ENCODE measurements around the gene SPRR2G.
"Not testable (repeated sequence)": the region's sequence is repeated elsewhere in the genome, so short reads cannot be mapped to it uniquely, and the experiment has no call there.

The SPRR2G gene

GRCh38 chr1:153112454-153112853 lies 38.2 kb downstream of the SPRR2G start:
- not testable (repeated sequence) for DNase-seq

DNA sequence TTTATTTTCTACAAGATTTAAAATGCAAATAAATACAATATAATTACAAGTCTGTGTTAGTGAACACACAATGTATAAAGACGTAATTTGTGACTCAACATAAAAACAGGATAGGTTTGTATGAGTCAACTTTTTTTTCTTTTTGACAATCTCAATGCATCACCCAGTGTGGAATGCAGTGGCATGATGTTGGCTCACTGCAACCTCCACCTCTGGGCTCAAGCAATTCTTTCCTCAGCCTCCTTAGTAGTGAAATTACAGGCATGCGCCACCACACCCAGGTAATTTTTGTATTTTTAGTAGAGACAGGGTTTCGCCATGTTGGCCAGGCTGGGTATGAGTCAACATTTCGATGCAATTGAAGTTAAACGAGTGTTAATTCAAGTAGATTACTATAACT lies 50.4 kb downstream of the SPRR2G start:
- DNase-seq: no peak
